ENCODE data around the gene CSE1L. TPM values are rescaled to one million over a fixed set of nuclear protein-coding genes. Genes with fewer than 3 reads are reported as not detected.

Gene CSE1L
- total RNA-seq, 1 experiment from 2014 or later = 158 TPM

DNA sequence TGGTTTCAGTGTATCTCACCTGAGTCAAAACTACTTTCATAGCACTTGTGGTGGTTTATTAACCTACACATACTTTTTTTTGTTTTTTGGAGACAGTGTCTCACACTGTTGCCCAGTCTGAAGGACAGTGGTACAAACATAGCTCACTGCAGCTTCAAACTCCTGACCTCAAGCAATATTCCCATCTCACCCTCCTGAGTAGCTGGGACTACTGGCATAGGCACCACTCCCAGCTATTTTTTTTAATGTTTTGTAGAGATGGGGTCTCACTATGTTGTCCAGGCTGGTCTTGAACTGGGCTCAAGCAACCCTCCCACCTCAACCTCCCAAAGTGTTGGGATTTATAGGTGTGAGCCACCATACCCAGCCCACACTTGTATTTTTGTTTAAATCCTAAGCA lies 92.3 kb downstream of the CSE1L start:
- Histone ChIP-seq H3K4me3 (replicated peaks in 1 of 2; ENCODE audit: low read depth in 1 of 2, low read length in 2 of 2) (no peak overlapping the region), H4K20me1 (ENCODE audit: insufficient read depth) (no peaks in the 10 kb centered on the region), H3K27ac (ENCODE audit: low read depth, low read length) (no peak overlapping the region), H3K27me3 (ENCODE audit: insufficient read depth, low read length) (no peaks in the 10 kb centered on the region), H3K79me2 (ENCODE audit: insufficient read depth, low read length) (peaks cover 19% of the 10 kb centered on the region), H3K9me2 (ENCODE audit: insufficient read depth) (no peaks in the 10 kb centered on the region), H3K9me3 (ENCODE audit: control insufficient read depth in 1 of 2, insufficient read depth in 1 of 2, low read depth in 1 of 2, low read length in 2 of 2) (no peaks in the 10 kb centered on the region), H2AFZ (ENCODE audit: low read depth, low read length, poor library complexity, severe bottlenecking) (no peak overlapping the region), H3K4me1 (ENCODE audit: control insufficient read depth in 1 of 2, insufficient read depth in 2 of 2, low read length in 2 of 2) (no peaks in the 10 kb centered on the region), H3K36me3 (ENCODE audit: control insufficient read depth in 1 of 2, insufficient read depth in 2 of 2, low read length in 2 of 2) (peaks cover 2 to 11% of the 10 kb centered on the region in 2 experiments; a peak in 3 of 4 replicates), H3K4me2 (ENCODE audit: low read length) (no peak overlapping the region), H3K9ac (ENCODE audit: low read length) (no peak overlapping the region)
- DNase-seq (ENCODE audit: low read depth, low spot score) = no peak
- BruUV-seq (replicated peaks) = no TSS peak
- intact Hi-C loops (cut with micrococcal nuclease) = no loop called here
- TF ChIP-seq JUND (IDR thresholded peaks at IDR 0.05) = no peak
- TF ChIP-seq SP1 (IDR thresholded peaks at IDR 0.05; ENCODE audit: low read depth) = no peak
- no peak for TF ChIP-seq TCF7L2 (IDR thresholded peaks at IDR 0.05; ENCODE audit: borderline replicate concordance, extremely low read depth, insufficient read depth, insufficient read length)
- no peak for TF ChIP-seq ZFX (IDR thresholded peaks at IDR 0.05)
- ChIA-PET RAD21 (ENCODE audit: low non-redundant PET in 1 of 2, low total read pairs in 2 of 2, uncharacterized antibody in 2 of 2, unreplicated experiment in 2 of 2) (no interaction called here), CTCF (interaction anchor here (1.2 kb wide), 1 partner anchor 79 kb away, joined by 4 read pairs; no protein-coding TSS in a partner anchor), POLR2A (no interaction called here)
- ATAC-seq = no peak

DNA sequence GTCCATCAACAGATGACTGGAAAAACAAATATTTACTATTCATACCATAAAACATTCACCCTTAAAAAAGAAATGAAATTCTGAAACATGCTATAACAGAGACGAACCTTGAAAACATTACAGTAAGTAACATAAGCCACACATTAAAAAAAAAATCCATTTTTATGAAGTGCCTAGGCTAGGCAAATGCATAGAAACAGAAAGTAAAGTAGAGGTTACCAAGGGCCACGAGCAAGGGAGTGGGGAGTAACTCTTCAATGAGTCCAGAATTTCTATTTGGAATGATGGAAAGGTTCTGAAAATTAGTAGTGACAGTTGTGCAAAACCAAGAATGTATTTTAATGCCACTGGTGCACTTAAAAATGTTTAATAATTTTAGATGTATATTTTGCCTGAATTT lies 94.3 kb downstream of the CSE1L start:
- H3K27ac ChIP-seq (ENCODE audit: low read depth, low read length) = no peak overlapping the region
- no peak overlapping the region for H2AFZ ChIP-seq (ENCODE audit: low read depth, low read length, poor library complexity, severe bottlenecking)
- H3K79me2 ChIP-seq (ENCODE audit: insufficient read depth, low read length) = peaks cover 19% of the 10 kb centered on the region
- H3K9ac ChIP-seq (ENCODE audit: low read length) = no peak overlapping the region
- H3K4me3 ChIP-seq (replicated peaks in 1 of 2; ENCODE audit: low read depth in 1 of 2, low read length in 2 of 2) = no peak overlapping the region
- ATAC-seq (no peak), DNase-seq (ENCODE audit: low read depth, low spot score) (no peak)
- BruUV-seq (replicated peaks) = no TSS peak
- ChIA-PET CTCF (no interaction called here), RAD21 (ENCODE audit: low non-redundant PET in 1 of 2, low total read pairs in 2 of 2, uncharacterized antibody in 2 of 2, unreplicated experiment in 2 of 2) (no interaction called here), POLR2A (interaction anchor here (0.6 kb wide), 1 partner anchor 79 kb away, joined by 3 read pairs; the partner anchor contains the start of gene DDX27)
- no peaks in the 10 kb centered on the region for H3K9me3 ChIP-seq (ENCODE audit: control insufficient read depth in 1 of 2, insufficient read depth in 1 of 2, low read depth in 1 of 2, low read length in 2 of 2)
- H3K4me1 ChIP-seq (ENCODE audit: control insufficient read depth in 1 of 2, insufficient read depth in 2 of 2, low read length in 2 of 2) = no peaks in the 10 kb centered on the region
- peaks cover 4 to 19% of the 10 kb centered on the region in 2 experiments; a peak in 3 of 4 replicates for H3K36me3 ChIP-seq (ENCODE audit: control insufficient read depth in 1 of 2, insufficient read depth in 2 of 2, low read length in 2 of 2)
- H4K20me1 ChIP-seq (ENCODE audit: insufficient read depth) = no peaks in the 10 kb centered on the region
- intact Hi-C loops (cut with micrococcal nuclease) = no loop called here
- no peak overlapping the region for H3K4me2 ChIP-seq (ENCODE audit: low read length)
- no peaks in the 10 kb centered on the region for H3K27me3 ChIP-seq (ENCODE audit: insufficient read depth, low read length)
- H3K9me2 ChIP-seq (ENCODE audit: insufficient read depth) = no peaks in the 10 kb centered on the region
- no peak for TF ChIP-seq YY1 (IDR thresholded peaks at IDR 0.05; ENCODE audit: extremely low read depth, insufficient replicate concordance, low read depth, low read length)
- TF ChIP-seq, protein P1, sequence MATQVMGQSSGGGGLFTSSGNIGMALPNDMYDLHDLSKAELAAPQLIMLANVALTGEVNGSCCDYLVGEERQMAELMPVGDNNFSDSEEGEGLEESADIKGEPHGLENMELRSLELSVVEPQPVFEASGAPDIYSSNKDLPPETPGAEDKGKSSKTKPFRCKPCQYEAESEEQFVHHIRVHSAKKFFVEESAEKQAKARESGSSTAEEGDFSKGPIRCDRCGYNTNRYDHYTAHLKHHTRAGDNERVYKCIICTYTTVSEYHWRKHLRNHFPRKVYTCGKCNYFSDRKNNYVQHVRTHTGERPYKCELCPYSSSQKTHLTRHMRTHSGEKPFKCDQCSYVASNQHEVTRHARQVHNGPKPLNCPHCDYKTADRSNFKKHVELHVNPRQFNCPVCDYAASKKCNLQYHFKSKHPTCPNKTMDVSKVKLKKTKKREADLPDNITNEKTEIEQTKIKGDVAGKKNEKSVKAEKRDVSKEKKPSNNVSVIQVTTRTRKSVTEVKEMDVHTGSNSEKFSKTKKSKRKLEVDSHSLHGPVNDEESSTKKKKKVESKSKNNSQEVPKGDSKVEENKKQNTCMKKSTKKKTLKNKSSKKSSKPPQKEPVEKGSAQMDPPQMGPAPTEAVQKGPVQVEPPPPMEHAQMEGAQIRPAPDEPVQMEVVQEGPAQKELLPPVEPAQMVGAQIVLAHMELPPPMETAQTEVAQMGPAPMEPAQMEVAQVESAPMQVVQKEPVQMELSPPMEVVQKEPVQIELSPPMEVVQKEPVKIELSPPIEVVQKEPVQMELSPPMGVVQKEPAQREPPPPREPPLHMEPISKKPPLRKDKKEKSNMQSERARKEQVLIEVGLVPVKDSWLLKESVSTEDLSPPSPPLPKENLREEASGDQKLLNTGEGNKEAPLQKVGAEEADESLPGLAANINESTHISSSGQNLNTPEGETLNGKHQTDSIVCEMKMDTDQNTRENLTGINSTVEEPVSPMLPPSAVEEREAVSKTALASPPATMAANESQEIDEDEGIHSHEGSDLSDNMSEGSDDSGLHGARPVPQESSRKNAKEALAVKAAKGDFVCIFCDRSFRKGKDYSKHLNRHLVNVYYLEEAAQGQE (IDR thresholded peaks at IDR 0.05; ENCODE audit: low read depth) = no peak
- no peak for TF ChIP-seq SIN3A (IDR thresholded peaks at IDR 0.05; ENCODE audit: low read depth)
- TF ChIP-seq EZH2 (IDR thresholded peaks at IDR 0.05) = no peak
- TF ChIP-seq RAD21 (IDR thresholded peaks at IDR 0.05; ENCODE audit: low read depth) = no peak
- TF ChIP-seq ZFX (IDR thresholded peaks at IDR 0.05) = no peak
- TF ChIP-seq, protein P2, sequence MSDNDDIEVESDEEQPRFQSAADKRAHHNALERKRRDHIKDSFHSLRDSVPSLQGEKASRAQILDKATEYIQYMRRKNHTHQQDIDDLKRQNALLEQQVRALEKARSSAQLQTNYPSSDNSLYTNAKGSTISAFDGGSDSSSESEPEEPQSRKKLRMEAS (IDR thresholded peaks at IDR 0.05) = no peak
- TF ChIP-seq FOSL1 (IDR thresholded peaks at IDR 0.05; ENCODE audit: low read depth) = no peak
- TF ChIP-seq JUND (IDR thresholded peaks at IDR 0.05) = no peak
- TF ChIP-seq SRF (IDR thresholded peaks at IDR 0.05; ENCODE audit: low read depth) = no peak
- TF ChIP-seq, protein P3, sequence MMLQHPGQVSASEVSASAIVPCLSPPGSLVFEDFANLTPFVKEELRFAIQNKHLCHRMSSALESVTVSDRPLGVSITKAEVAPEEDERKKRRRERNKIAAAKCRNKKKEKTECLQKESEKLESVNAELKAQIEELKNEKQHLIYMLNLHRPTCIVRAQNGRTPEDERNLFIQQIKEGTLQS (IDR thresholded peaks at IDR 0.05) = no peak
- no peak for TF ChIP-seq POLR2AphosphoS5 (IDR thresholded peaks at IDR 0.05; ENCODE audit: low read depth, low read length)
- TF ChIP-seq CEBPB (IDR thresholded peaks at IDR 0.05; ENCODE audit: low read depth) = no peak
- TF ChIP-seq SP1 (IDR thresholded peaks at IDR 0.05; ENCODE audit: low read depth) = no peak
- TF ChIP-seq EZH2phosphoT487 (IDR thresholded peaks at IDR 0.05; ENCODE audit: borderline replicate concordance) = no peak
- no peak for TF ChIP-seq ZNF274 (IDR thresholded peaks at IDR 0.05; ENCODE audit: low read depth, low read length)
